Progenitor cell of endocrine pancreas (in vitro differentiated cells): Measurements from ENCODE around the gene MESD. TPM values are rescaled to one million over a fixed set of nuclear protein-coding genes. Genes with fewer than 3 reads are reported as not detected.

Source experiments
- DNase-seq: peaks from one replicate; pipeline ENCODE4 v3.0.0; 2021; ENCODE audit warnings: low spot score; ENCODE audit not compliant: unreplicated experiment
- H3K27ac Mint-ChIP-seq: 2 replicates; pipeline ENCODE4 v1.8.0; 2021; ENCODE audit warnings: mild to moderate bottlenecking, moderate library complexity, mixed read lengths
- H3K27me3 Mint-ChIP-seq: 2 replicates; pipeline ENCODE4 v1.8.0; 2021; ENCODE audit warnings: mixed read lengths
- H3K36me3 Mint-ChIP-seq: 2 replicates; pipeline ENCODE4 v1.8.0; 2022; ENCODE audit warnings: mixed read lengths; ENCODE audit not compliant: insufficient read depth
- H3K4me1 Mint-ChIP-seq: 2 replicates; pipeline ENCODE4 v1.8.0; 2021; ENCODE audit warnings: low read depth, mixed read lengths
- H3K4me3 Mint-ChIP-seq: 2 replicates; pipeline ENCODE4 v1.8.0; 2021; ENCODE audit warnings: low read depth, mild to moderate bottlenecking, moderate library complexity, mixed read lengths
- H3K9me3 Mint-ChIP-seq: 2 replicates; pipeline ENCODE4 v1.8.0; 2021; ENCODE audit warnings: low read depth, mixed read lengths
- total RNA-seq: library from RNA; stranded (reverse); gene quantifications from 2 replicates; pipeline ENCODE4 v1.2.1, GENCODE V29; 2021
- TF ChIP-seq, protein P1 (sequence below): fragments of 200-600 bp; sonication (generic); IDR thresholded peaks from one replicate; pipeline ENCODE4 v1.5.0; 2021; ENCODE audit warnings: antibody characterized with exemption, mild to moderate bottlenecking; ENCODE audit not compliant: unreplicated experiment

Gene MESD
- total RNA-seq, 1 donor from 2014 or later, result 42.6 TPM

DNA sequence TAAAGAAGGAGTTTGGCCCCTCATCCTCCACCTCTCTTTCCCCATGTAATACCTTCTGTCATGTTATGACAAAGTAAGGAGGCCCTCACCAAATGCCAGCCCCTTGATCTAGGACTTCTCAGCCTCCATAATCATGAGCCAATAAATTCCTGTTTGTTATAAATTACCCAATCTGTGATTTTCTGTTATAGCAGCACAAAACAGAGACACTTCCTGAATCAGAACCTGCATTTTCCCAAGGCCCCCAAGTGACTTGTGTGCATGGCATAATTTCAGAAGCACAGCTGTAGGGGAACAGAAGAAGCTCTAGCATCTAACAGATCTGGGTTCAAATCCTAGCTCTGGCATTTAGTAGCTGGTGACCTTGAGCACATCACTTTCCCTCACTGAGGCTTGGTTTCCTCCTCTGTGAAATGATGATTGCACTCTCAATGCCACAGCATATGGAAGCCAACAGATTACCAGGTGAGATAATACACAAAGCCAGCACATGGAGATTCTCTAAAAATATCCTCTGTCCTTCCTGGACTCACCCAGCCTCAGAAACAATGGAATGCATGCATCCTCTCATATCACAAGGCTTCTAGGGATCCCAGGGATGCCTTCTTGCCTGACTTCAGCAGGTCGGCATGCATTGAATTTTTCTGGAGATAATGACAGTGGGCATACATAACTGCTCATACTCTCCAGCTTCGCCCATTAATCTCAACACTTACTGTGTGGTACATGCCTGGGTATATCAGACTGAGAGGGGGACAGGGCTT lies 37.4 kb upstream of the MESD start:
- DNase-seq, result no peak
- peaks cover 1% of the 10 kb centered on the region for H3K4me1 Mint-ChIP-seq
- H3K36me3 Mint-ChIP-seq, result peaks cover 1% of the 10 kb centered on the region
- no peak overlapping the region for H3K27ac Mint-ChIP-seq
- peaks cover 5% of the 10 kb centered on the region for H3K27me3 Mint-ChIP-seq
- no peak overlapping the region for H3K4me3 Mint-ChIP-seq
- H3K9me3 Mint-ChIP-seq, result peaks cover 6% of the 10 kb centered on the region
- TF ChIP-seq, protein P1, sequence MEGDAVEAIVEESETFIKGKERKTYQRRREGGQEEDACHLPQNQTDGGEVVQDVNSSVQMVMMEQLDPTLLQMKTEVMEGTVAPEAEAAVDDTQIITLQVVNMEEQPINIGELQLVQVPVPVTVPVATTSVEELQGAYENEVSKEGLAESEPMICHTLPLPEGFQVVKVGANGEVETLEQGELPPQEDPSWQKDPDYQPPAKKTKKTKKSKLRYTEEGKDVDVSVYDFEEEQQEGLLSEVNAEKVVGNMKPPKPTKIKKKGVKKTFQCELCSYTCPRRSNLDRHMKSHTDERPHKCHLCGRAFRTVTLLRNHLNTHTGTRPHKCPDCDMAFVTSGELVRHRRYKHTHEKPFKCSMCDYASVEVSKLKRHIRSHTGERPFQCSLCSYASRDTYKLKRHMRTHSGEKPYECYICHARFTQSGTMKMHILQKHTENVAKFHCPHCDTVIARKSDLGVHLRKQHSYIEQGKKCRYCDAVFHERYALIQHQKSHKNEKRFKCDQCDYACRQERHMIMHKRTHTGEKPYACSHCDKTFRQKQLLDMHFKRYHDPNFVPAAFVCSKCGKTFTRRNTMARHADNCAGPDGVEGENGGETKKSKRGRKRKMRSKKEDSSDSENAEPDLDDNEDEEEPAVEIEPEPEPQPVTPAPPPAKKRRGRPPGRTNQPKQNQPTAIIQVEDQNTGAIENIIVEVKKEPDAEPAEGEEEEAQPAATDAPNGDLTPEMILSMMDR, result no peak

DNA sequence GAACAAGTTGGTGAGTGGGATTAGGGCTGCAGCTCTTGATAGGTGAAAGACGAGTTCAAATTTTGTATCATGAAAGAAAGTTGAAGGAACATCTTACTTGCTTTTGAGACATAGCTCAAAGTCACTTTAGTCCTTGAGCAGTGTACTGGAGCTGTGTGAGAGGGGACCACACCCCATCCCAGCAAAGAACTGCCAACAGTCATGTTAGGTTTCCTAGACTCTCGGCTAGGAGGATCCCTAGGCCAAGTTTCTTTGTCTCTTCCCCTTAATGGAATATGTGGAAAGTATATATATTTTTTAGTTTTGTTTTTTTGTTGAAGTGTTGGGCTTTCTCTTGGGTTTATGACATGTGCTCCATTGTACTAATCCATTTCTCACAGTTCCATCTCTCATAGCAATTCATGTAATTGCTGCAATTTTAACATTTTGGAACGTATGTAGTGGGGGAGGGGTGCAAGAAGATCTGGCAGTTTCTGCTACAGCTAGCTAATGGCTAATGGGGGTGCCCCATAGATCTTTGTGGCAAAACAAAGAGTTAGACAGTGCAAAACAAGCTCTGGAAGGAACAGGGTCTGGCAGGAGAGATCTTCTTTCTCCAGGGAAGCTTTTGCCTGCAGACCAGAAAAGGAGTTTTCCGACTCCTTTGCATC lies 36.2 kb upstream of the MESD start:
- Mint-ChIP-seq H3K27ac (no peak overlapping the region), H3K27me3 (peaks cover 5% of the 10 kb centered on the region), H3K36me3 (peaks cover 1% of the 10 kb centered on the region), H3K4me3 (no peak overlapping the region), H3K4me1 (peaks cover 1% of the 10 kb centered on the region), H3K9me3 (peaks cover 6% of the 10 kb centered on the region)
- TF ChIP-seq, protein P1, result no peak
- no peak for DNase-seq

DNA sequence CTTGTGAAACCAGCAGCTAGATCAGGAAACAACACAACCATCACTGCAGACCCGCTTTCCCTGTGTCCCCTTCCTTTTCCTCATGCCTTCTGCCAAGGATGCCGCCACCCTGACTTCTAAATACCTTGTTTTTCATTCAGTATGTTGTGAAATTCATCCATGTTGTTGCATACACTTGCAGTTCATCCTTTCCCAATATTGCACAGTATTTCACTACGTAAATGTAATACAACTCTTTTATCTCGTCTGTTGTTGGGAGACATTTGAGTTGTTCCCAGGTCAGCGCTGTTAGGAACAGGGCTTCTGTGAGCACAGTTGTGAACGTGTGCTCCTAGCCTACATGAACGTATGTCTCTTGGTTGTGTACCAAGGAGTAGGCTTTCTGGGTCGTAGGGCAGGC lies 35.3 kb upstream of the MESD start:
- Mint-ChIP-seq H3K4me3 (no peak overlapping the region), H3K27me3 (peaks cover 5% of the 10 kb centered on the region), H3K36me3 (peaks cover 1% of the 10 kb centered on the region), H3K27ac (no peak overlapping the region), H3K9me3 (peaks cover 4% of the 10 kb centered on the region), H3K4me1 (peaks cover 1% of the 10 kb centered on the region)
- no peak for DNase-seq
- TF ChIP-seq, protein P1, result no peak

DNA sequence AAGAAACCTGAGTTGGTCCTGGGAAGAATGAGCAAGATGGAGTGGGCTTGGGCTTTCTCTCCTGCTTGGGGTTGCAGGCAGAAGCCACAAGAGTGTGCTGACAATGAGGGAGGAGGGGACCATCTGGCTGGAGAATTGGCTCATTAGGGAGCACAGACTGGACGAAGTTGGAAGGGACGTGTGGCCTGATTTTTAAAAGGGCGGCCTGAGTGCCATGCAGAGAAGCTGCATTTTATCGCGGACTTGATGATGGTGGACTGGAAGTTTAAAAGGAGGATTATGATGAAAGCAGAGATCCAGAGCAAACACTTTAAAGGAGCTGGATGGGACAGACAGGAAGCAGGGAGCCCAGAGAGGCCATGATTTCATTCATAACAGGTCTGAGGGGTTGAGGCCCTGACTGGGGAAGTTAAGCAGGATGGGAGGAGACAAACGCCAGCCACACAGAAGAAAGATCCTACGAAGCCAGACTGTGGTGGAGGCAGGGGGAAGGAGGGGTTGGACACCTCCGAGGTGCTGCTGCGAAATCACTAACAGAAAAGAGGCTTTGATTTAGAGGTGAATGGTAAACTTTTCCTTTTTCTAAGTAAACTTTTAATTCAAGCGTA lies 34.8 kb upstream of the MESD start:
- no peak overlapping the region for H3K4me3 Mint-ChIP-seq
- DNase-seq, result no peak
- H3K27ac Mint-ChIP-seq, result no peak overlapping the region
- peaks cover 5% of the 10 kb centered on the region for H3K27me3 Mint-ChIP-seq
- no peaks in the 10 kb centered on the region for H3K9me3 Mint-ChIP-seq
- H3K4me1 Mint-ChIP-seq, result peaks cover 1% of the 10 kb centered on the region
- no peaks in the 10 kb centered on the region for H3K36me3 Mint-ChIP-seq
- TF ChIP-seq, protein P1, result no peak

DNA sequence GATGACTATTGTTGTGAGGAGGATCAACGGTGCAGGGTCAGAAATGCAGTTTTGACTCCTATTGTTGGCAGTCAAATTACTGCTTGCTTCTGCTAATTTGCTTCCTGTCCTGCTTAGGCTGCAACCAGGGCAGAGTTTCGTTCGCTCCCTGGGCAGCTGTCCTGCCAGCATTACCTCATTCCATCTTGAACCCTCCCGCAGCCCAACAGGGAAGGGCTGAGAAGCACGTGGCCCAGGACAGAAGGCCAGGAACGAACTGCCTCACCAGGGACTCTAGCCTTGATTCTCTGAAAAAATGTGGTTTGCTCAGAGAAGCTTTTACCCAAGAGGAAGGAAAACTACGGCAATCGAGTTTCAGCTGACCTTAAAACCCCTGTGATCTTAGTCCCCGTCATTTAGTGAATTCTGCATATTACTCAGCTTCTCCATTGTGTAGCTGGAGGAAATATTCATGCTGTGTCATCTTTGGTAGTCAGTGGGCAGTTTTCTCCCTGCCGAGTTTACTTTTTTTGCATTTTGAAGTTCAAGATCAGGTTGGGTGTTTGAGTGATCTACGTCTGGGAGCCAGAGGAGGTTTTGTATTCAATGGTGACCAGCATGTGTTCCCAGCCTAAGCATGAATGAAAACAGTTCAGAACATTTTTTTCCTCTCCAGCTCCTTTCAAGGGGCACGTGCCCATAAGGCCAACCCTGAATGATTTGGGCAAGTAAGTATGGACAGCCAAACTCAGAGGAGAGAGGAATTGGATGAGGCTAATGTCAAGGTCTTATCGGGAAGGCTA lies 34.1 kb upstream of the MESD start:
- Mint-ChIP-seq H3K27me3 (peaks cover 5% of the 10 kb centered on the region), H3K27ac (no peak overlapping the region), H3K4me3 (no peak overlapping the region), H3K9me3 (no peaks in the 10 kb centered on the region), H3K4me1 (peaks cover 1% of the 10 kb centered on the region), H3K36me3 (no peaks in the 10 kb centered on the region)
- DNase-seq, result no peak
- TF ChIP-seq, protein P1, result no peak
